DOHH2 (cell line): ENCODE measurements around the gene ANKMY1.

Experiments
- H3F3A ChIP-seq: fragments of 200-600 bp; sonication (generic), shearing (Covaris generic); 2 replicates; pipeline ENCODE4 v1.6.0; 2016; ENCODE audit warnings: antibody characterized with exemption, mild to moderate bottlenecking; ENCODE audit not compliant: control insufficient read depth, insufficient read depth
- H3K27ac ChIP-seq: fragments of 200-600 bp; sonication (generic); 2 replicates; pipeline ENCODE4 v1.5.1; 2014; ENCODE audit warnings: low read depth, mild to moderate bottlenecking, low read length, moderate library complexity
- H3K27me3 ChIP-seq: fragments of 200-600 bp; sonication (generic); 2 replicates; pipeline ENCODE4 v1.6.1; 2014; ENCODE audit warnings: mild to moderate bottlenecking, low read length, mixed read lengths; ENCODE audit not compliant: control insufficient read depth
- H3K36me3 ChIP-seq: fragments of 200-600 bp; sonication (generic); 2 replicates; pipeline ENCODE4 v1.6.1; 2014; ENCODE audit warnings: mild to moderate bottlenecking, low read length, moderate library complexity, mixed read lengths; ENCODE audit not compliant: control insufficient read depth
- H3K4me1 ChIP-seq: fragments of 200-600 bp; sonication (generic); 2 replicates; pipeline ENCODE4 v1.6.1; 2014; ENCODE audit warnings: mild to moderate bottlenecking, low read length, mixed read lengths; ENCODE audit not compliant: control insufficient read depth
- H3K4me2 ChIP-seq: fragments of 200-600 bp; sonication (generic); 2 replicates; pipeline ENCODE4 v1.6.0; 2014; ENCODE audit warnings: mild to moderate bottlenecking, low read length, moderate library complexity
- H3K4me3 ChIP-seq: fragments of 200-600 bp; sonication (generic); 2 replicates; pipeline ENCODE4 v1.5.1; 2014; ENCODE audit warnings: mild to moderate bottlenecking, low read length, mixed read lengths
- H3K79me2 ChIP-seq: fragments of 200-600 bp; sonication (generic); 2 replicates; pipeline ENCODE4 v1.6.1; 2014; ENCODE audit warnings: mild to moderate bottlenecking, low read length, mixed read lengths; ENCODE audit not compliant: control insufficient read depth
- H3K9me2 ChIP-seq: fragments of 200-600 bp; sonication (generic); replicated peaks from 2 replicates; pipeline ENCODE4 v1.6.1; 2014; ENCODE audit warnings: mild to moderate bottlenecking, low read length, mixed read lengths; ENCODE audit not compliant: control insufficient read depth
- H3K9me3 ChIP-seq: fragments of 200-600 bp; sonication (generic); 2 replicates; pipeline ENCODE4 v1.6.1; 2014; ENCODE audit warnings: antibody characterized with exemption, low read length, mixed read lengths; ENCODE audit not compliant: control insufficient read depth, insufficient read depth
- H4K20me1 ChIP-seq: fragments of 200-600 bp; sonication (generic); 2 replicates; pipeline ENCODE4 v1.6.0; 2014; ENCODE audit warnings: low read depth, mild to moderate bottlenecking, antibody characterized with exemption, low read length, moderate library complexity; ENCODE audit not compliant: control insufficient read depth, insufficient read depth
- EZH2phosphoT487 ChIP-seq: fragments of 200-600 bp; sonication (generic); IDR thresholded peaks from 2 replicates; pipeline ENCODE4 v1.6.1; 2017; ENCODE audit warnings: borderline replicate concordance, mild to moderate bottlenecking, antibody characterized with exemption, low read length, moderate library complexity, mixed read lengths
- TF ChIP-seq, protein P1 (sequence below): fragments of 200-600 bp; sonication (generic); IDR thresholded peaks from one replicate; pipeline ENCODE4 v1.5.1; 2014; ENCODE audit warnings: antibody characterized with exemption, mild to moderate bottlenecking, low read depth, low read length; ENCODE audit not compliant: poor library complexity, severe bottlenecking

Gene ANKMY1

DNA sequence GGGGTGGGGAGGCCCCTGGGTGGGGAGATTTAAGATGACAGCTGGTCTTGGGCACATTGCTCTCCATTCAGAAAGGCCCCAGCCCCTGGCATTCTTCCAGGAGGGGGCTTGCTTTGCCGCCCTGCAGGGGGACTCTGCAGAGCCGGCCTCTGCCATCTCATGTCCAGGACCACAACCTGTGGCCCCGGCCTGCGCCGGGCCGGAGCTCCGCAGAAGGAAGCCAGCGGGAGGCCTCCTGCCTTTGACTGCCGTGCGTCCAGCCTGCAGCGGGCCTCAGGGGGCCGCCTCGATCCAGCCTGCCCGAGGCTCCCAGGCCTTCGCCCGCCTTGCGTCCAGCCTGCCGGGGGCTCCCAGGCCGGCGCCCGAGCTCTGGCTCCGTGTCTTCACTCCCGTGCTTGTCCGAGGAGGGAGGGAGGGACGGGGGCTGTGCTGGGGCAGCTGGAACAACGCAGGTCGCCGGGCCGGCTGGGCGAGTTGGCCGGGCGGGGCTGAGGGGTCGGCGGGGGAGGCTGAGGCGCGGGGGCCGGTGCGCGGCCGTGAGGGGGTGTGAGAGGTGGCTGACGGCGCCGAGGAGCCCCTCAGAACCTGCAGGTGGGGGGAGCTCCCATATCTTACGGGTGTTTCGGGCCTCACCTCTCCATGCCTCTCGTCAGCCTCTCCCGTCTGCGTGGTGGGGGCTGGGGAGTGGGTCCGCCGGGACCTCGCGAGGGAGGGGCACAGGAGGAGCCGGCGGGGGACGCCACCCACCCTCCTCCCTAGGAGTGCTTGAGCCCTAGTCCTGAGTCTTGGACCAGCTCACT is 101.9 kb downstream of the ANKMY1 start:
- no peaks in the 10 kb centered on the region for H3K9me3 ChIP-seq

DNA sequence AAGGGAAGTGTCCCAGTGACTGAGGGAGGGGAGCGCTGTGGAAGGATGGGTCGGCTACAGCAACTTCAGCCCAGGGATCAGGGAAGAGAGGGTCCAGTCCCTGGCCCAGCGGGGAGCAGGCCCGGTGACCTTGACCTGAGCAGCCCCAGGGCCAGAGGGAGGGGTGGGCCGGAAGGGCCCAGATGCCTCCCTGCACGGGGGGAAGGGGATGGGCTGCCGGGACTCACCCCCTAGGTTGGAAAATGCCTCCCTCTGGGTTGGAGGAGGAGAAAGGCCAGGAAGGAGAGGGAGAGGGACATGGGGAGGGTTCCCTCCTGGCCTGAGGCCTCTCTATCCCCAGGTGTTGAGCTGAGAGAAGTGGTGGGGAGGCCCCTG is 102.5 kb downstream of the ANKMY1 start:
- TF ChIP-seq, protein P1, sequence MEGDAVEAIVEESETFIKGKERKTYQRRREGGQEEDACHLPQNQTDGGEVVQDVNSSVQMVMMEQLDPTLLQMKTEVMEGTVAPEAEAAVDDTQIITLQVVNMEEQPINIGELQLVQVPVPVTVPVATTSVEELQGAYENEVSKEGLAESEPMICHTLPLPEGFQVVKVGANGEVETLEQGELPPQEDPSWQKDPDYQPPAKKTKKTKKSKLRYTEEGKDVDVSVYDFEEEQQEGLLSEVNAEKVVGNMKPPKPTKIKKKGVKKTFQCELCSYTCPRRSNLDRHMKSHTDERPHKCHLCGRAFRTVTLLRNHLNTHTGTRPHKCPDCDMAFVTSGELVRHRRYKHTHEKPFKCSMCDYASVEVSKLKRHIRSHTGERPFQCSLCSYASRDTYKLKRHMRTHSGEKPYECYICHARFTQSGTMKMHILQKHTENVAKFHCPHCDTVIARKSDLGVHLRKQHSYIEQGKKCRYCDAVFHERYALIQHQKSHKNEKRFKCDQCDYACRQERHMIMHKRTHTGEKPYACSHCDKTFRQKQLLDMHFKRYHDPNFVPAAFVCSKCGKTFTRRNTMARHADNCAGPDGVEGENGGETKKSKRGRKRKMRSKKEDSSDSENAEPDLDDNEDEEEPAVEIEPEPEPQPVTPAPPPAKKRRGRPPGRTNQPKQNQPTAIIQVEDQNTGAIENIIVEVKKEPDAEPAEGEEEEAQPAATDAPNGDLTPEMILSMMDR: no peak
- no peak for TF ChIP-seq EZH2phosphoT487
- no peaks in the 10 kb centered on the region for H4K20me1 ChIP-seq
- no peaks in the 10 kb centered on the region for H3K9me3 ChIP-seq
- H3F3A ChIP-seq: no peaks in the 10 kb centered on the region
- H3K4me1 ChIP-seq: no peaks in the 10 kb centered on the region
- H3K36me3 ChIP-seq: no peaks in the 10 kb centered on the region
- H3K79me2 ChIP-seq: no peaks in the 10 kb centered on the region
- no peak overlapping the region for H3K4me2 ChIP-seq
- no peaks in the 10 kb centered on the region for H3K9me2 ChIP-seq
- H3K27ac ChIP-seq: no peak overlapping the region
- H3K27me3 ChIP-seq: peaks cover 21% of the 10 kb centered on the region
- no peak overlapping the region for H3K4me3 ChIP-seq

More for the DNA sequence above, 101.9 kb downstream of the ANKMY1 start:
- H3K4me1 ChIP-seq: no peaks in the 10 kb centered on the region
- no peak overlapping the region for H3K4me2 ChIP-seq
- no peaks in the 10 kb centered on the region for H3F3A ChIP-seq
- no peaks in the 10 kb centered on the region for H4K20me1 ChIP-seq
- H3K36me3 ChIP-seq: no peaks in the 10 kb centered on the region
- TF ChIP-seq, protein P1: no peak
- TF ChIP-seq EZH2phosphoT487: no peak
- H3K27me3 ChIP-seq: peaks cover 21% of the 10 kb centered on the region
- H3K4me3 ChIP-seq: no peak overlapping the region
- no peak overlapping the region for H3K27ac ChIP-seq
- no peaks in the 10 kb centered on the region for H3K9me2 ChIP-seq
- no peaks in the 10 kb centered on the region for H3K79me2 ChIP-seq

DNA sequence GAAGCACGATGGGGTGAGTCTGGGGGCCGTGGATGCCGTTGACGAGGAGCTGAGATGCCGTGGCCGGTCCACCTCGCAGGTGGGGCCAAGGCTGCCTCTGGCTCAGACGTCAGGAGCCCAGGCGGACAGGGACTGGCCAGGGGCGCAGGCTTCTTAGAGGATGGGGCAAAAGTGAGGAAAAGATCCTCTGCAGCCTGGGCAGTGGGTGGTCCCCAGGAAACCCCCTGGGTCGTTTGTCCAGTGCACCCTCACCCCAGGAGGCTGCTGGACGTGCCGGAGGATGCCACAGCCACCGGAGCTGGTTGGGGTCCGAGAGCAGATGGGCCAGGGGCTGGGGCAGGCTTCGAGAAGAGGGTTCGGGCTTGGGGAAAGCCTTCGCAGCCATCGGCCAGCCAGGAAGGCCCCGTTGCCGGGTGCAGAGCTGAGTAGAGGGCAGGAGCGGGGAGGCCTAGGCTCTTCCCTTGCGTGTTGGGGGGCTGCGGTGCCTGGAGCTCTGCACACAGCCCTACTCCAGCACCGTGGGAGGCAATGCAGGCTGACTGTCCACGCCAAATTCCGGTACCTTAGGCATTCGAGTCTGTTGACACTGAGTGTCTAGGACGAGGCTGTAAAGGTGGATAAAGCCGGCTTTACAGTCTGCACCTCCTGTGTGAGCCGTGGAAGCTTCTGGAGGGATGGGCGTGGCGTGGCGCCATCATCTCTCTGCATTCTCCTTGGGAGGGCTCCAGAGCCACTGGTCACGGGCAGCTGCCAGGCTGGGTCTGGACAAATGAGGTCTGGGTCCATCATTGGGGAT is 103.5 kb downstream of the ANKMY1 start:
- Histone ChIP-seq H3K4me1 (no peaks in the 10 kb centered on the region), H3K36me3 (no peaks in the 10 kb centered on the region), H3K27me3 (peaks cover 21% of the 10 kb centered on the region), H3K9me2 (no peaks in the 10 kb centered on the region), H3K9me3 (no peaks in the 10 kb centered on the region), H4K20me1 (no peaks in the 10 kb centered on the region), H3K4me2 (no peak overlapping the region), H3K27ac (no peak overlapping the region), H3K79me2 (no peaks in the 10 kb centered on the region), H3K4me3 (no peak overlapping the region), H3F3A (no peaks in the 10 kb centered on the region)
- TF ChIP-seq EZH2phosphoT487: no peak
- TF ChIP-seq, protein P1: no peak
